ENCODE measurements around the gene VIPR2.

The VIPR2 gene

GRCh38 chr7:159063046-159063840 is 81.4 kb downstream of the VIPR2 start:
- no peak overlapping the region for H3K4me3 ChIP-seq (ENCODE audit: control insufficient read depth in 1 of 7, extremely low read depth in 1 of 7, insufficient read depth in 4 of 7, low read depth in 2 of 7, low read length in 6 of 7)
- WGBS (ENCODE audit: insufficient coverage): 95% methylated on average over 32 of the region's 56 CpGs
- no peak overlapping the region for H3K27ac ChIP-seq (ENCODE audit: insufficient read depth in 1 of 2, low read depth in 1 of 2, low read length in 2 of 2, poor library complexity in 1 of 2, severe bottlenecking in 2 of 2)
- peaks cover 0 to 25% (median 7%) of the 10 kb centered on the region in 5 experiments for H3K27me3 ChIP-seq (replicated peaks in 2 of 5; ENCODE audit: control insufficient read depth in 4 of 5, insufficient read depth in 5 of 5, low read length in 4 of 5)
- no peaks in the 10 kb centered on the region for H3K4me1 ChIP-seq (ENCODE audit: control extremely low read depth in 1 of 4, control insufficient read depth in 4 of 4, insufficient read depth in 4 of 4, low read length in 3 of 4)
- ChIA-PET POLR2A (no interaction called here), CTCF (no interaction called here)
- no peak for DNase-seq
- no peaks in the 10 kb centered on the region for H3K36me3 ChIP-seq (ENCODE audit: control insufficient read depth in 4 of 4, insufficient read depth in 4 of 4, low read length in 3 of 4)
- peaks cover 0 to 22% (median 8%) of the 10 kb centered on the region in 5 experiments for H3K9me3 ChIP-seq (ENCODE audit: control extremely low read depth in 1 of 5, control insufficient read depth in 4 of 5, insufficient read depth in 2 of 5, low read depth in 1 of 5, low read length in 4 of 5)

- H3K4me3 ChIP-seq (ENCODE audit: control insufficient read depth in 1 of 7, extremely low read depth in 1 of 7, insufficient read depth in 4 of 7, low read depth in 2 of 7, low read length in 6 of 7): no peak overlapping the region
- 100% methylated on average over 7 of the region's 8 CpGs for WGBS (ENCODE audit: insufficient coverage)
- no peak overlapping the region for H3K27ac ChIP-seq (ENCODE audit: insufficient read depth in 1 of 2, low read depth in 1 of 2, low read length in 2 of 2, poor library complexity in 1 of 2, severe bottlenecking in 2 of 2)
- no peaks in the 10 kb centered on the region for H3K36me3 ChIP-seq (ENCODE audit: control insufficient read depth in 4 of 4, insufficient read depth in 4 of 4, low read length in 3 of 4)
- peaks cover 0 to 22% (median 8%) of the 10 kb centered on the region in 5 experiments for H3K9me3 ChIP-seq (ENCODE audit: control extremely low read depth in 1 of 5, control insufficient read depth in 4 of 5, insufficient read depth in 2 of 5, low read depth in 1 of 5, low read length in 4 of 5)
- POLR2A ChIA-PET: no interaction called here
- H3K4me1 ChIP-seq (ENCODE audit: control extremely low read depth in 1 of 4, control insufficient read depth in 4 of 4, insufficient read depth in 4 of 4, low read length in 3 of 4): no peaks in the 10 kb centered on the region
- CTCF ChIA-PET: no interaction called here
- H3K27me3 ChIP-seq (replicated peaks in 2 of 5; ENCODE audit: control insufficient read depth in 4 of 5, insufficient read depth in 5 of 5, low read length in 4 of 5): peaks cover 0 to 25% (median 7%) of the 10 kb centered on the region in 5 experiments
- no peak for DNase-seq
Measured at GRCh38 chr7:159062569-159062968, 82.1 kb downstream of the VIPR2 start.

- WGBS (ENCODE audit: insufficient coverage): 51% methylated on average over 35 of the region's 44 CpGs
- Histone ChIP-seq H3K27ac (ENCODE audit: insufficient read depth in 1 of 2, low read depth in 1 of 2, low read length in 2 of 2, poor library complexity in 1 of 2, severe bottlenecking in 2 of 2) (no peak overlapping the region), H3K4me3 (ENCODE audit: control insufficient read depth in 1 of 7, extremely low read depth in 1 of 7, insufficient read depth in 4 of 7, low read depth in 2 of 7, low read length in 6 of 7) (no peak overlapping the region), H3K27me3 (replicated peaks in 2 of 5; ENCODE audit: control insufficient read depth in 4 of 5, insufficient read depth in 5 of 5, low read length in 4 of 5) (peaks cover 0 to 25% (median 7%) of the 10 kb centered on the region in 5 experiments), H3K4me1 (ENCODE audit: control extremely low read depth in 1 of 4, control insufficient read depth in 4 of 4, insufficient read depth in 4 of 4, low read length in 3 of 4) (no peaks in the 10 kb centered on the region), H3K9me3 (ENCODE audit: control extremely low read depth in 1 of 5, control insufficient read depth in 4 of 5, insufficient read depth in 2 of 5, low read depth in 1 of 5, low read length in 4 of 5) (peaks cover 0 to 22% (median 8%) of the 10 kb centered on the region in 5 experiments), H3K36me3 (ENCODE audit: control insufficient read depth in 4 of 4, insufficient read depth in 4 of 4, low read length in 3 of 4) (no peaks in the 10 kb centered on the region)
- ChIA-PET CTCF (no interaction called here), POLR2A (no interaction called here)
- no peak for DNase-seq
Measured at GRCh38 chr7:159061674-159062212, 82.9 kb downstream of the VIPR2 start.

GRCh38 chr7:159061209-159061608 is 83.5 kb downstream of the VIPR2 start:
- Histone ChIP-seq H3K4me1 (ENCODE audit: control extremely low read depth in 1 of 4, control insufficient read depth in 4 of 4, insufficient read depth in 4 of 4, low read length in 3 of 4) (no peaks in the 10 kb centered on the region), H3K27ac (ENCODE audit: insufficient read depth in 1 of 2, low read depth in 1 of 2, low read length in 2 of 2, poor library complexity in 1 of 2, severe bottlenecking in 2 of 2) (no peak overlapping the region), H3K9me3 (ENCODE audit: control extremely low read depth in 1 of 5, control insufficient read depth in 4 of 5, insufficient read depth in 2 of 5, low read depth in 1 of 5, low read length in 4 of 5) (peaks cover 0 to 22% (median 8%) of the 10 kb centered on the region in 5 experiments), H3K4me3 (ENCODE audit: control insufficient read depth in 1 of 7, extremely low read depth in 1 of 7, insufficient read depth in 4 of 7, low read depth in 2 of 7, low read length in 6 of 7) (no peak overlapping the region), H3K36me3 (ENCODE audit: control insufficient read depth in 4 of 4, insufficient read depth in 4 of 4, low read length in 3 of 4) (no peaks in the 10 kb centered on the region), H3K27me3 (replicated peaks in 2 of 5; ENCODE audit: control insufficient read depth in 4 of 5, insufficient read depth in 5 of 5, low read length in 4 of 5) (peaks cover 0 to 25% (median 7%) of the 10 kb centered on the region in 5 experiments)
- 100% methylated on average over 3 of the region's 4 CpGs for WGBS (ENCODE audit: insufficient coverage)
- CTCF ChIA-PET: no interaction called here
- POLR2A ChIA-PET: no interaction called here
- DNase-seq: no peak

- Histone ChIP-seq H3K36me3 (ENCODE audit: control insufficient read depth in 4 of 4, insufficient read depth in 4 of 4, low read length in 3 of 4) (no peaks in the 10 kb centered on the region), H3K4me1 (ENCODE audit: control extremely low read depth in 1 of 4, control insufficient read depth in 4 of 4, insufficient read depth in 4 of 4, low read length in 3 of 4) (no peaks in the 10 kb centered on the region), H3K4me3 (ENCODE audit: control insufficient read depth in 1 of 7, extremely low read depth in 1 of 7, insufficient read depth in 4 of 7, low read depth in 2 of 7, low read length in 6 of 7) (no peak overlapping the region), H3K9me3 (ENCODE audit: control extremely low read depth in 1 of 5, control insufficient read depth in 4 of 5, insufficient read depth in 2 of 5, low read depth in 1 of 5, low read length in 4 of 5) (peaks cover 0 to 22% (median 8%) of the 10 kb centered on the region in 5 experiments), H3K27ac (ENCODE audit: insufficient read depth in 1 of 2, low read depth in 1 of 2, low read length in 2 of 2, poor library complexity in 1 of 2, severe bottlenecking in 2 of 2) (no peak overlapping the region), H3K27me3 (replicated peaks in 2 of 5; ENCODE audit: control insufficient read depth in 4 of 5, insufficient read depth in 5 of 5, low read length in 4 of 5) (peaks cover 0 to 25% (median 7%) of the 10 kb centered on the region in 5 experiments)
- 96% methylated on average over 2 of the region's 2 CpGs for WGBS (ENCODE audit: insufficient coverage)
- ChIA-PET CTCF (no interaction called here), POLR2A (no interaction called here)
- DNase-seq: no peak
Measured at GRCh38 chr7:159060440-159060839, 84.2 kb downstream of the VIPR2 start.

- POLR2A ChIA-PET: no interaction called here
- Histone ChIP-seq H3K27ac (ENCODE audit: insufficient read depth in 1 of 2, low read depth in 1 of 2, low read length in 2 of 2, poor library complexity in 1 of 2, severe bottlenecking in 2 of 2) (no peak overlapping the region), H3K9me3 (ENCODE audit: control extremely low read depth in 1 of 5, control insufficient read depth in 4 of 5, insufficient read depth in 2 of 5, low read depth in 1 of 5, low read length in 4 of 5) (peaks cover 0 to 22% (median 8%) of the 10 kb centered on the region in 5 experiments), H3K36me3 (ENCODE audit: control insufficient read depth in 4 of 4, insufficient read depth in 4 of 4, low read length in 3 of 4) (no peaks in the 10 kb centered on the region), H3K4me1 (ENCODE audit: control extremely low read depth in 1 of 4, control insufficient read depth in 4 of 4, insufficient read depth in 4 of 4, low read length in 3 of 4) (no peaks in the 10 kb centered on the region), H3K4me3 (ENCODE audit: control insufficient read depth in 1 of 7, extremely low read depth in 1 of 7, insufficient read depth in 4 of 7, low read depth in 2 of 7, low read length in 6 of 7) (no peak overlapping the region), H3K27me3 (replicated peaks in 2 of 5; ENCODE audit: control insufficient read depth in 4 of 5, insufficient read depth in 5 of 5, low read length in 4 of 5) (peaks cover 0 to 25% (median 7%) of the 10 kb centered on the region in 5 experiments)
- no peak for DNase-seq
- CTCF ChIA-PET: no interaction called here
- 86% methylated on average over 2 of the region's 3 CpGs for WGBS (ENCODE audit: insufficient coverage)
Measured at GRCh38 chr7:159059629-159060028, 85.0 kb downstream of the VIPR2 start.

- Histone ChIP-seq H3K36me3 (ENCODE audit: control insufficient read depth in 4 of 4, insufficient read depth in 4 of 4, low read length in 3 of 4) (no peaks in the 10 kb centered on the region), H3K4me1 (ENCODE audit: control extremely low read depth in 1 of 4, control insufficient read depth in 4 of 4, insufficient read depth in 4 of 4, low read length in 3 of 4) (no peaks in the 10 kb centered on the region), H3K27ac (ENCODE audit: insufficient read depth in 1 of 2, low read depth in 1 of 2, low read length in 2 of 2, poor library complexity in 1 of 2, severe bottlenecking in 2 of 2) (no peak overlapping the region), H3K9me3 (ENCODE audit: control extremely low read depth in 1 of 5, control insufficient read depth in 4 of 5, insufficient read depth in 2 of 5, low read depth in 1 of 5, low read length in 4 of 5) (peaks cover 0 to 17% (median 8%) of the 10 kb centered on the region in 5 experiments), H3K27me3 (replicated peaks in 2 of 5; ENCODE audit: control insufficient read depth in 4 of 5, insufficient read depth in 5 of 5, low read length in 4 of 5) (peaks cover 0 to 25% (median 7%) of the 10 kb centered on the region in 5 experiments), H3K4me3 (ENCODE audit: control insufficient read depth in 1 of 7, extremely low read depth in 1 of 7, insufficient read depth in 4 of 7, low read depth in 2 of 7, low read length in 6 of 7) (no peak overlapping the region)
- whole genome bisulfite sequencing (ENCODE audit: insufficient coverage): 100% methylated on average over 3 of the region's 4 CpGs
- DNase-seq: no peak
- ChIA-PET CTCF (no interaction called here), POLR2A (no interaction called here)
Measured at GRCh38 chr7:159057647-159058046, 87.0 kb downstream of the VIPR2 start.
